Epithelial cell of proximal tubule (primary cell): ENCODE data around the gene KRTAP12-4. TPM values are rescaled to one million over a fixed set of nuclear protein-coding genes. Genes with fewer than 3 reads are reported as not detected.
"Not testable (repeated sequence)": the region's sequence is repeated elsewhere in the genome, so short reads cannot be mapped to it uniquely, and the experiment has no call there.

ENCODE experiments used
- DNase-seq: peaks from one replicate; pipeline ENCODE4 v3.0.0-alpha.2; 2011; ENCODE audit warnings: low read depth
- H3K4me3 ChIP-seq: 2 replicates; pipeline ENCODE4 v1.5.1; 2011; ENCODE audit warnings: low read depth, mild to moderate bottlenecking, low read length
- total RNA-seq: library from RNA; depleted of rRNA; stranded (reverse); fragments of >200 nt; gene quantifications from 2 replicates; pipeline ENCODE4 v1.2.3, GENCODE V29; 2015
- TF ChIP-seq, protein P1 (sequence below): conservative IDR thresholded peaks from 2 replicates; pipeline ENCODE4 v1.5.1; 2012; ENCODE audit warnings: low read depth, mild to moderate bottlenecking, low read length

Gene KRTAP12-4
- total RNA-seq, 1 donor from 2014 or later, result not detected

DNA sequence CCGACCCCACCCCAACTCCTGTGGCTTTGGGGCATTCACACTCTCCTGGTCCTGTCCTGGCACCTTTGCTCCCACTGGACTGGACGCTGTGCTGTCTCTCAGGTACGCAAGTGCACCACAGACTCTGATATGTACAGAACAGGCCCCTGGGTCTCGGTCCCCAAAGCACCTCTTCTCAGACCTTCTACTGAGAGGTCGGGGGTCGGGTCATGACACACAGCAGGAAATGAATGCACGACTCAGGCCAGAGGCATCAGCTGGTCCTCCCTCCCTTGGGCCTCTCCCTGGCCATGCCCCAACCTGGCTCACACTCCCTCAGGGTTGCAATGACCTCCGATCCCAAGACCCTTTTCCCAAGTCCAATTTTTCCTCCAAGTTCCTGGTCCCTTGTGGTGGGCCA, 40.7 kb upstream of the KRTAP12-4 start:
- DNase-seq, result no peak
- H3K4me3 ChIP-seq, result no peak overlapping the region
- TF ChIP-seq, protein P1, sequence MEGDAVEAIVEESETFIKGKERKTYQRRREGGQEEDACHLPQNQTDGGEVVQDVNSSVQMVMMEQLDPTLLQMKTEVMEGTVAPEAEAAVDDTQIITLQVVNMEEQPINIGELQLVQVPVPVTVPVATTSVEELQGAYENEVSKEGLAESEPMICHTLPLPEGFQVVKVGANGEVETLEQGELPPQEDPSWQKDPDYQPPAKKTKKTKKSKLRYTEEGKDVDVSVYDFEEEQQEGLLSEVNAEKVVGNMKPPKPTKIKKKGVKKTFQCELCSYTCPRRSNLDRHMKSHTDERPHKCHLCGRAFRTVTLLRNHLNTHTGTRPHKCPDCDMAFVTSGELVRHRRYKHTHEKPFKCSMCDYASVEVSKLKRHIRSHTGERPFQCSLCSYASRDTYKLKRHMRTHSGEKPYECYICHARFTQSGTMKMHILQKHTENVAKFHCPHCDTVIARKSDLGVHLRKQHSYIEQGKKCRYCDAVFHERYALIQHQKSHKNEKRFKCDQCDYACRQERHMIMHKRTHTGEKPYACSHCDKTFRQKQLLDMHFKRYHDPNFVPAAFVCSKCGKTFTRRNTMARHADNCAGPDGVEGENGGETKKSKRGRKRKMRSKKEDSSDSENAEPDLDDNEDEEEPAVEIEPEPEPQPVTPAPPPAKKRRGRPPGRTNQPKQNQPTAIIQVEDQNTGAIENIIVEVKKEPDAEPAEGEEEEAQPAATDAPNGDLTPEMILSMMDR, result no peak

DNA sequence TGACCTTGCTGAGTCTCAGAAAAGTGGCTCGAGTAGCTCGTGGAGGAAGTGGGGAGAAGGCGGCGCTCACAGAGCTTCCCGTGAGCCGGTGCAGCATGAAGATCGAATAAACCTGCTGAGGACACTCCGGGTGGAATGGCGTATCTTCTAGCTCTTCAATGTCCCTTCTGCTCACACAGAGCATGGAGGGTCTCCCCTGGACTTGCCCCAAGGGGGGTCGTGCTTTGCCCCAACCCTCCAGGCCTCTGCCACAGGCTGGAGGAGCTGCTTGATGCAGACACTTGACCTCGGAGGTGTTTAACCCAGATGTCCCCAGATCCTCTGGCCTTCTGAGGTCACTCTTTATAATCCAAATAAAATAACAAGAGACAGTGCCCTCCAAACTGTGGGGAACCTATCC, 40.3 kb upstream of the KRTAP12-4 start:
- H3K4me3 ChIP-seq, result no peak overlapping the region
- DNase-seq, result no peak
- TF ChIP-seq, protein P1, result no peak

DNA sequence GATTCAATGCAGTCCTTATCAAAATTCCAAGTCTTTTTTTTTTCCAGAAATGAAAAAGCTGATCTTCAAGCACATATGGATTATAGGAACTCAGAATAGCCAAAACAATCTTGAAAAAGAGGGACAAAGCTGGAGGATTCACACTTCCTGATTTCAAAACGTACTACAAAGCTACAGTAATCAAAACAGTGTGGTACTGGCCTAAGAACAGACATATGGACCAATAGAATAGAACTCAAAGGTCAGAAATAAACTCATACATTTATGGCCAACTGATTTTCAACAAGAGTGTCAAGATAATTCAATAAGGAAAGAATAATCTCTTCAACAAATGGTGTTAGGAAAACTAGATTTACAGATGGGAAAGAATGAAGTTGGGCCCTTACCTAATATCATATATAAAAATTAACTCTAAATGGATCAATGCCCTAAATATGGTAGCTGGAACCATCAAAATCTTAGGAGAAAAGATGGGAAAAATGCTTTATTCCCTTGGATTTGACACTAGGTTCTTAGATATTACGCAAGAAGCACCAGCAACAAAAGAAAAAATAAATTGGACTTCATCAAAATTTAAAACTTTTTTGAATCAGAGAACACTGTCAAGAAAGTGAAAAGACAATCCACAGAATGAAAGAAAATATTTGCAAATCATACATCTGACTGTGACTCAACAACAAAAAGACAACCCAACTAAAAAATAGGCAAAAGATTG, 38.5 kb upstream of the KRTAP12-4 start:
- no peak overlapping the region for H3K4me3 ChIP-seq
- no peak for DNase-seq
- TF ChIP-seq, protein P1, result no peak

DNA sequence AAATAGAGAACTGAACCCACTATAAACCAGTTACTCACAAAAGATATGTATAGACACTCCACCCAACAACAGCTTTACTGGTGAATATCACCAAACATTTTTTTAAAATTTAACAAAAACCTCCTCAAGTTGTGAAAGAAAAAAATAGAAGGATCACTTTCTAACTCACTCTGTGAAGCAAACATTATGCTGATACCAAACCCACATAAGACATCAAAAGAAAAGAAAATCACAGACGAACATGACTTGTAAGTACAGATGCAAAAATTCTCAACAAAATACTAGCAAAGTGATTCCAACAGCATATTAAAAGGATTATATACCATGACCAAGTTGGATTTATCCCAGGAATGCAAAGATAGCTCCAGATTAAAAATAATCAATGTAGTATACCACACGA, 37.2 kb upstream of the KRTAP12-4 start:
- no peak overlapping the region for H3K4me3 ChIP-seq
- DNase-seq, result no peak
- TF ChIP-seq, protein P1, result no peak

DNA sequence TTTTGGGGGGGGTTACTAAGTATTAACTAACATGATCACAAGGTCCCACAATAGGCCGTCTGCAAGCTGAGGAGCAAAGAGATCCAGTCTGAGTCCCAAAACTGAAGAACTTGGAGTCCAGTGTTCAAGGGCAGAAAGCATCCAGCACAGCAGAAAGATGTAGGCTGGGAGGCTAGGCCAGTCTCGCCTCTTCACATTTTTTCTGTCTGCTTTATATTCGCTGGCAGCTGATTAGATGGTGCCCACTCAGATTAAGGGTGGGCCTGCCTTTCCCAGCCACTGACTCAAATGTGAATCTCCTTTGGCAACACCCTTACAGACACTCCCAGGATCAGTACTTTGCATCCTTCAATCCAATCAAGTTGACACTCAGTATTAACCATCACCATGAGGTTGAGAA, 35.3 kb upstream of the KRTAP12-4 start:
- DNase-seq, result not testable (repeated sequence)

DNA sequence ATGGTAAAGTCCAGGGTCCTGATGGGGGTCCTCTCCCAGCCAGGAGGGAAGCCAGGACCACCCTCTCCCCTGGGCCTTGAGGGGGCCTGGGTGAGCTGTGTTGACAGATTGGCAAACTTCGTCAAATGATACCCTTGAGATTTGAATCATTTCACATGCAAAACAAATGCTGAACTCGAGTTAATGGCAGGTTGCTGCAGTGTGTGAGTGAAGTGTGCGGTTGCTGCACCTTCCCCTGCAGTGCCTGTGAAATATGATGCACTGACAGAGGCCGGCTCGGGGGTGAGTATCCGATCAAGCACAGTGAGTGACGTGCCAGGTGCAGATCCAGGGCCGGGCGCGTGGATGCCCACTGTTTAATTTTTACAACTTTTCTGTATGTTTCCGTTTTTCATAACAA, 33.2 kb upstream of the KRTAP12-4 start:
- no peak for DNase-seq
- TF ChIP-seq, protein P1, result no peak
- no peak overlapping the region for H3K4me3 ChIP-seq

More for the DNA sequence above, 35.3 kb upstream of the KRTAP12-4 start:
- H3K4me3 ChIP-seq, result not testable (repeated sequence)

DNA sequence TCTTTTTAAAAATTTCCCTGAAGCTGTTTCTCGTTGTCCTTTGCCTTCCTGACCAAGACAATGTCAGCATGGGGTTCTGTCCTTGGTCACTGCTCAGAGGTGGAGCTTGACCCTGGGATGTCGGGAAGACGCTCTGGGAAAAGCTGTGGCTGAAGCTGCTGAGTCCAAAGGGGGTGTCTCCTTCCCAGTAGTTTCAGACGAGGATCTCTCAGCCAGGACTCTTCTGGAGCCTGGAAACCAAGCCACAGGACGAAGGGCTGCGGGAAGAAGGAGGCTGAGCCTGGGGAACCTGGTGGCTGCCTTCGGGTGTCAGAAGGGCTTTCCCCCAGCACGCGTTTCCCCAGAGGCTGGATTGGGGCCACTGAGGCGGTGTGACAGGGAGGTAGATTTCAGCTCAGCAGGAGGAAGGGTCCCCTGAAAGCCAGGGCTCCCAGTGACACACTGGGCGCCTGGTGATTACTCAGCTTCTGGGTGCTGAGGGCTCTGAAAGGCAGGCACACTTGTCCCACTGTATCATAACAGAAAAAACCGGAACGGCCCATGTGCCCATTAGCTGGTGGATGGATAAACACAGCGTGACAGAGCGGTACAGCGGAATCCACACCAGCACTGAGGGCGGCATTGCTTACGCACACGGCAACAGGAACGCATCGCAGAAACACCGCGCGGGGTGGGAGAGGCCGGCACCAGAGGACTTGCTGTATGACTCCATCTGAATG, 32.5 kb upstream of the KRTAP12-4 start:
- TF ChIP-seq, protein P1, result no peak
- no peak overlapping the region for H3K4me3 ChIP-seq
- DNase-seq, result no peak
